Keratinocyte (primary cell): ENCODE results near the gene GNG14. TPM values are rescaled to one million over a fixed set of nuclear protein-coding genes. Genes with fewer than 3 reads are reported as not detected.

ENCODE experiments used
- DNase-seq: peaks from one replicate; pipeline ENCODE4 v3.0.0-alpha.2; 2011; ENCODE audit warnings: low read depth, missing footprints, low spot score
- FAIRE-seq: peaks from 2 replicates; lab custom pipeline; 2011; peaks lifted over from hg19 to GRCh38; lab: Jason Lieb, UNC
- H2AFZ ChIP-seq: 2 replicates; pipeline ENCODE4 v1.6.0; 2012; ENCODE audit warnings: low read length, control low read depth, inconsistent platforms; ENCODE audit not compliant: control insufficient read depth
- H3K27ac ChIP-seq: 2 replicates; pipeline ENCODE4 v1.5.1; 2011; ENCODE audit warnings: low read length; ENCODE audit not compliant: control insufficient read depth, insufficient read depth
- H3K27me3 ChIP-seq: 3 replicates; pipeline ENCODE4 v1.6.0; 2011; ENCODE audit warnings: low read length; ENCODE audit not compliant: control insufficient read depth, insufficient read depth; ENCODE audit errors: extremely low read depth
- H3K36me3 ChIP-seq, 2 experiments: 2 replicates in 1 of 2; 3 replicates in 1 of 2; pipeline ENCODE4 v1.5.1; 2011; ENCODE audit warnings: low read length in 2 of 2, mild to moderate bottlenecking in 1 of 2; ENCODE audit not compliant: control insufficient read depth in 2 of 2, insufficient read depth in 2 of 2; ENCODE audit errors: extremely low read depth in 1 of 2
- H3K4me1 ChIP-seq: 3 replicates; pipeline ENCODE4 v1.5.1; 2011; ENCODE audit warnings: low read length; ENCODE audit not compliant: control insufficient read depth, insufficient read depth; ENCODE audit errors: extremely low read depth
- H3K4me2 ChIP-seq: 3 replicates; pipeline ENCODE4 v1.6.0; 2011; ENCODE audit warnings: low read depth, low read length; ENCODE audit not compliant: control insufficient read depth, insufficient read depth; ENCODE audit errors: extremely low read depth
- H3K4me3 ChIP-seq, 3 experiments: fragments of 200-600 bp in 1 of 3; sonication (generic) in 1 of 3; 2 replicates in 2 of 3; 3 replicates in 1 of 3; pipeline ENCODE4 v1.5.1; 2011 to 2016; ENCODE audit warnings: low read length in 3 of 3, mild to moderate bottlenecking in 3 of 3, control low read depth in 2 of 3, inconsistent platforms in 1 of 3, low read depth in 1 of 3, mixed read lengths in 1 of 3, mixed run types in 1 of 3, moderate library complexity in 1 of 3; ENCODE audit not compliant: control insufficient read depth in 2 of 3, insufficient read depth in 2 of 3; ENCODE audit errors: extremely low read depth in 1 of 3
- H3K79me2 ChIP-seq: 2 replicates; pipeline ENCODE4 v1.6.0; 2012; ENCODE audit warnings: low read length; ENCODE audit not compliant: control insufficient read depth, insufficient read depth
- H3K9ac ChIP-seq: 3 replicates; pipeline ENCODE4 v1.6.0; 2011; ENCODE audit warnings: low read length; ENCODE audit not compliant: control insufficient read depth, insufficient read depth; ENCODE audit errors: extremely low read depth
- H3K9me1 ChIP-seq: 3 replicates; pipeline ENCODE4 v1.6.0; 2011; ENCODE audit warnings: low read length; ENCODE audit not compliant: control insufficient read depth, insufficient read depth; ENCODE audit errors: extremely low read depth
- H3K9me3 ChIP-seq: 2 replicates; pipeline ENCODE4 v1.5.1; 2012; ENCODE audit warnings: low read depth, low read length; ENCODE audit not compliant: control insufficient read depth
- H4K20me1 ChIP-seq: 3 replicates; pipeline ENCODE4 v1.6.0; 2011; ENCODE audit warnings: low read length; ENCODE audit not compliant: control insufficient read depth, insufficient read depth; ENCODE audit errors: extremely low read depth
- EZH2 ChIP-seq: IDR thresholded peaks from one replicate; pipeline ENCODE4 v1.6.1; 2012; ENCODE audit warnings: inconsistent platforms, mild to moderate bottlenecking, low read length, moderate library complexity
- dilution Hi-C: fragments of 300-500 bp; cut with MboI; formaldehyde crosslinking; loops from one replicate; pipeline ENCODE4 v1.7.0; 2020; ENCODE audit warnings: low sequenced_read_pairs; ENCODE audit not compliant: extremely low pct_ligation_motif_present
- polyA plus RNA-seq, 5 experiments: library from polyadenylated mRNA; depleted of rRNA in 3 of 5; stranded (reverse) in 3 of 5; stranded (forward) in 1 of 5; unstranded in 1 of 5; fragments of >200 nt; gene quantifications; 1 replicate in 1 of 5; 2 replicates in 3 of 5; 3 replicates in 1 of 5; pipeline versions ENCODE4 v1.2.1 to v1.2.3, GENCODE V29; 2011 to 2012; ENCODE audit warnings: missing spikeins in 2 of 5, low read depth in 1 of 5, low replicate concordance in 1 of 5
- TF ChIP-seq, protein P1 (sequence below), 3 experiments: IDR thresholded peaks in 1 of 3; conservative IDR thresholded peaks in 1 of 3; optimal IDR thresholded peaks in 1 of 3; 2 replicates in 2 of 3; 3 replicates in 1 of 3; pipeline versions ENCODE3 to v1.5.1; 2011; ENCODE audit warnings: low read length in 3 of 3, mild to moderate bottlenecking in 3 of 3, moderate library complexity in 2 of 3, control low read depth in 1 of 3, inconsistent platforms in 1 of 3; ENCODE audit not compliant: insufficient read depth in 2 of 3; ENCODE audit errors: extremely low read depth in 1 of 3

GNG14 gene
- polyA plus RNA-seq, 1 donor (not counting 4 experiments of a cell fraction or from before 2014, with no cell fraction given) = not detected

DNA sequence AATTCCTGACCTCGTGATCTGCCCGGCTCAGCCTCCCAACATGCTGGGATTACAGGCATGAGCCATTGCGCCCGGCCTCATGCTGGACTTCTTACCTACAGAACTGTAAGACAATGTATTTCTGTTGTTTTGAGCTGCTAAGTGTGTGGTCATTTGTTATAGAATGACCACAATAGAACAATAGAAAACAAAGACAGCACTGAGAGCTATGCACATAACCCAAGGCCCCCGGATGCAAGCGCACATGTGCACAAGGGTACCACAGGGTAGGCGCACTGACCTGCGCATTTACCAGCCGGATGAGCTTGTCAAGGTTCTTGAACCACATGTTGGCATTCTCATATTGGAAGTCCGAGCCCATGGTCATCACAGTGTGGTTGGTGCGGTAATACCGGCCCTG, 26.8 kb upstream of the GNG14 start:
- TF ChIP-seq, protein P1, sequence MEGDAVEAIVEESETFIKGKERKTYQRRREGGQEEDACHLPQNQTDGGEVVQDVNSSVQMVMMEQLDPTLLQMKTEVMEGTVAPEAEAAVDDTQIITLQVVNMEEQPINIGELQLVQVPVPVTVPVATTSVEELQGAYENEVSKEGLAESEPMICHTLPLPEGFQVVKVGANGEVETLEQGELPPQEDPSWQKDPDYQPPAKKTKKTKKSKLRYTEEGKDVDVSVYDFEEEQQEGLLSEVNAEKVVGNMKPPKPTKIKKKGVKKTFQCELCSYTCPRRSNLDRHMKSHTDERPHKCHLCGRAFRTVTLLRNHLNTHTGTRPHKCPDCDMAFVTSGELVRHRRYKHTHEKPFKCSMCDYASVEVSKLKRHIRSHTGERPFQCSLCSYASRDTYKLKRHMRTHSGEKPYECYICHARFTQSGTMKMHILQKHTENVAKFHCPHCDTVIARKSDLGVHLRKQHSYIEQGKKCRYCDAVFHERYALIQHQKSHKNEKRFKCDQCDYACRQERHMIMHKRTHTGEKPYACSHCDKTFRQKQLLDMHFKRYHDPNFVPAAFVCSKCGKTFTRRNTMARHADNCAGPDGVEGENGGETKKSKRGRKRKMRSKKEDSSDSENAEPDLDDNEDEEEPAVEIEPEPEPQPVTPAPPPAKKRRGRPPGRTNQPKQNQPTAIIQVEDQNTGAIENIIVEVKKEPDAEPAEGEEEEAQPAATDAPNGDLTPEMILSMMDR (optimal IDR thresholded peaks at IDR 0.05 in 1 of 3, IDR thresholded peaks at IDR 0.05 in 1 of 3, conservative IDR thresholded peaks at IDR 0.05 in 1 of 3; ENCODE audit: extremely low read depth in 1 of 3, insufficient read depth in 2 of 3, low read length in 3 of 3) = no peak
- TF ChIP-seq EZH2 = no peak
- Histone ChIP-seq H3K79me2 (peaks cover 3% of the 10 kb centered on the region), H2AFZ (no peak overlapping the region), H3K4me3 (no peak overlapping the region), H3K9ac (no peak overlapping the region), H3K4me1 (peaks cover 4% of the 10 kb centered on the region), H3K27ac (no peak overlapping the region), H3K9me1 (peaks cover 3% of the 10 kb centered on the region), H3K9me3 (no peaks in the 10 kb centered on the region), H3K36me3 (peaks cover 22% of the 10 kb centered on the region in 2 experiments), H4K20me1 (no peaks in the 10 kb centered on the region), H3K4me2 (no peak overlapping the region), H3K27me3 (no peaks in the 10 kb centered on the region)
- dilution Hi-C loops = no loop called here
- no peak for FAIRE-seq
- no peak for DNase-seq

DNA sequence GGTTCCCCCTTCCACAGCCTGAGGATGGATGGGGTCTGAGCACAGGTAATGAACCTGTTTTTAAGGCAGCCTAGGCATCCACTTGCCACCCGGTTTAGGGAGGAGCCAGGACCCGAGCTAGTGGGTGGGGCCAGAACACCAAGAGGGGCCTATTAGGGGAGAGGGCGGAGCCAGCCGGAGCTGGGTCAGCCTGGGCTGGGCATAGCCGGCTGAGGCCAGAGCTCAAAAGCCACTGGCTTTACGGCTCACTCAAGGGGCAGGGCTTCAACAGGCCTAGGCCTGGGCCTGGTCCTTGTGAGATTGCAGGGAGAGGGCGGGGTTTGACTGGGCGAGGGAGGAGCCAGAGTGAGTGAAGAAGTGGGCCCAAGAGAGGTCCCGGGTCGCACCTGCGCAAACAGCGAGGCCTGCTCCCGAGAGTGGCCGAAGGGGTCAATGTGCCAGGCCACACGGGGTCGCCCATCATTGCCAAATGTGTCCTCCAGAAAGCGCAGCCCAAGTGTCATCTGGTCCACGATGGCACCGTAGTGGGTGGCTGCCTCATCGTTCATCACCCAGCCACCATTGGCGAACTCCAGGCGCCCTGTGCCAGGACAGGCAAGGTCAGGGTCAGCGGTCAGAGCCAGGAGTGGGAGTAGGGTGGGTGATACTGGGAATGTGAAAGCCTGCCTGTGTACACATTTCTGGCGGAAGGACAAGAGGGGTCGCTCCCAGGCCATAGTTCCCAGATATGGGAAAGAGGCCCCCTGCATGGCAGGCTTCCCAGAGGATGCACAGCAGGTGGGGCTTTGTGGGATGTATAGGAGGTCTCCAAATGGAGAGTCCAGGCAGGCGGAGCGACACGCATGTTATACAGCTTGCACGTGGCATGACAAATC, 23.2 kb upstream of the GNG14 start:
- Histone ChIP-seq H3K27me3 (no peaks in the 10 kb centered on the region), H3K79me2 (peaks cover 31% of the 10 kb centered on the region), H3K4me1 (peaks cover 25% of the 10 kb centered on the region), H2AFZ (no peak overlapping the region), H3K27ac (no peak overlapping the region), H3K36me3 (peaks cover 17 to 23% of the 10 kb centered on the region in 2 experiments), H3K9me3 (no peaks in the 10 kb centered on the region), H3K4me2 (no peak overlapping the region), H3K4me3 (no peak overlapping the region), H3K9me1 (peaks cover 3% of the 10 kb centered on the region), H3K9ac (no peak overlapping the region), H4K20me1 (no peaks in the 10 kb centered on the region)
- no peak for TF ChIP-seq EZH2
- TF ChIP-seq, protein P1 (optimal IDR thresholded peaks at IDR 0.05 in 1 of 3, IDR thresholded peaks at IDR 0.05 in 1 of 3, conservative IDR thresholded peaks at IDR 0.05 in 1 of 3; ENCODE audit: extremely low read depth in 1 of 3, insufficient read depth in 2 of 3, low read length in 3 of 3) = no peak
- dilution Hi-C loops = no loop called here
- no peak for DNase-seq
- no peak for FAIRE-seq
